ENCODE results near the gene MRPL55.
A peak's percentile ranks its signal among the peaks of the same experiment; 100 is the strongest.

Gene MRPL55

GRCh38 chr1:228109073-228109961, at the start of gene MRPL55:
MRPL55 (minus strand) TSS chr1:228109299; CDS start chr1:228108260, 1,039 bp downstream.
- DNase-seq = peak; percentile 70 to 99 (median 98)

GRCh38 chr1:228158151-228159007, 49.3 kb upstream of the MRPL55 start:
- DNase-seq = no peak

GRCh38 chr1:228157729-228158126, 48.6 kb upstream of the MRPL55 start:
- no peak for DNase-seq

GRCh38 chr1:228156941-228157728, 48.0 kb upstream of the MRPL55 start:
- DNase-seq = no peak

DNA sequence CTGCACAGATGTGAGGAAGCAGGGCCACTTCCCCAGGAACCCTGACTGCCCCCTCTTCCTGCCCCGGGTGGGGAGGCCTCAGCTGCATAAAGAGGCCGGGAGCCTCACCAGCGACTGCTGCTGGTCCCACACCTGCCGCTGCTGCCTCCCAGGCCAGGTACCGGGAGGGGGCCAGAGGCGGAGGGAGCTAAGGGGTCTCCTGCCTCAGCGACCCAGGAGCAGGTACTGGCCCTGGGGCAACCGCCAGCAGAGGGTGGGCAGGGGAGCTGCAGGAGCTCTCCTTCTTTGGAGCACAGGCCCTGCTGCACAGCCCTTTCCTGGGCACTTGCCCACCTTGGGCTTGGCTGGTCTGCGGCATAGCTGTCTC, 47.4 kb upstream of the MRPL55 start:
- DNase-seq = no peak

DNA sequence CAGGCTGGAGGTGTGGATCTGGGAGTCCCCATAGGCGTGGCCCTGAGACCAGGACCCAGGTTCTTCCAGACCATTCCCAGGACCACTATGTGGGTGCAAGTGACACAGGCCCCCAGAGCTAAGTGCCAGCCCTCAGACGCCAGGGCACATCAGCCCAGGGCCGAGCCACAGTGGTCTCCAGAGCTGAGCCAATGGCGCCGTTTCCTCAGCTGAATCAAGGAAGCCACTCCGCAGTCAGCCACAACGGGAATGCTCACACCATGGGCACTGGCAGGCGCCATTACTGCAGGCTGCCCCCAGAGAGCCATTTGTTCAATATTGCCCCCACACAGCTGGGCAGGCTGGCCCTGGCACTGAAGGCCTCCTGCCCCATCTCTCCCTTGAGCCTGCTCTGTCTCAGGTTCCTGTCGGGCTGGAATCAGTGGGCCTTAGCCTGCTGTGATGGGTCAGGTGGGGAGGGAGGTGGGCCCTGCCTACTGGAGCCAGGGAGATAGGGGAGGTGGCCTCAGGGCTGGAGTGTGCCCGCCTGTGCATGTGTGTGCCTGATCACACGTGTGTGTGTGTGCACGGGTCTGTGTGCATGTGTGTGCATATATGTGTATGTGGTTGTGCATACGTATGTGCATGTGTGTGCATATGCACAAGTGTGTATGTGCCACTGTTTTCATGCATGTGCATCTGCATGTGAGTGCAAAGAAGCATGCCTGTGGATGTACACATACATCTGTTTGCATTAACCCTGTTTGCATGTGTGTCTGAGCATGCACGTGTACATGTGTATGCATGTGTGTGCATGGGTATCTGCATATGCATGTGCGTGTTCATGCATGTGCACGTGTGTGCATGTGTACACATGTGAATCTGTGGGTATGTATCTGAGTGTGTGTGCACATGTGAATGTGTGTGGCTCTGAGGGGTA, 46.8 kb upstream of the MRPL55 start:
- DNase-seq = no peak

DNA sequence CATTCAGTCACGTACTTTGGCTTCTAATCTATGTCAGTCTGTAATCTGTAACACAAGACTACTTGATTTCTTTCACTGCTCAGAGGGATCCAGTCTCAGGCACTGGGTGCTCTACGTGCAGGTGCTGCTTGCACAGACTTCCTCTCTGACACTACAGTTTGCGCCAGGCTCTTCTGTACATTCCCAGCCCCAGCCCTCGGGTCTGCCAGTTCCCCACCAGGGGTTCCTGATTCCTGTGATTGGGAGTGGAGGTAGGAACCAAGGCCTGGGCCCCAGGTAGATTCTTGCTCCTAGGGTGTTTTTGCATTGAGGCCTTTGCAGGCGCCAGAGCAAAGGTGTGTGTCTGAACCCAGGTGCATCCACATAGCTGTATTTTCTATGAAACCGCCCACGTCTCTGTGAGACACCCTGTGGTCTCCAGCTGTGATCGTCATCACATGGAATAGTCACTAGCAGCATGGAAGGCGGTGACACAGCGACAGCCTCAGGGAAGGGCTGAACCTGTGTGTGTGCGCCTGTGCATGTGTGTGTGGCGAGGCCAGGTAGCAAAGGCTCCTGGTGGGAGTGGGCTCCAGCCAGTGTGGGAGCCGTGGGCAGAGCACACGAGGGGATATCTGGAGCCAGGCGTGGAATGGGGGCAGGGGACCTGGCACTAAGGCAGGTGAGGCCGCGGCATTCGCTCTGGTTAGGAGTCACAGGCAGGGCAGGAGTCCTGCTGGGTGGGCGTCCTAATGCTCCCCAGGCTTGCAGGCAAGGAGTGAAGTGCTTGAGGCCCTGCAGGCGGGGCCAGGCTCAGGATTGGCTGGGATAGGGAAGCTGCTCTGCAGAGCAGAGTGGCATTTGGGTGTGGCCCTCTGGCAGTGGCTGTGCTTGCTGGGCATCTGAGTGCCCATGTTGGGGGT, 45.8 kb upstream of the MRPL55 start:
- DNase-seq = no peak

DNA sequence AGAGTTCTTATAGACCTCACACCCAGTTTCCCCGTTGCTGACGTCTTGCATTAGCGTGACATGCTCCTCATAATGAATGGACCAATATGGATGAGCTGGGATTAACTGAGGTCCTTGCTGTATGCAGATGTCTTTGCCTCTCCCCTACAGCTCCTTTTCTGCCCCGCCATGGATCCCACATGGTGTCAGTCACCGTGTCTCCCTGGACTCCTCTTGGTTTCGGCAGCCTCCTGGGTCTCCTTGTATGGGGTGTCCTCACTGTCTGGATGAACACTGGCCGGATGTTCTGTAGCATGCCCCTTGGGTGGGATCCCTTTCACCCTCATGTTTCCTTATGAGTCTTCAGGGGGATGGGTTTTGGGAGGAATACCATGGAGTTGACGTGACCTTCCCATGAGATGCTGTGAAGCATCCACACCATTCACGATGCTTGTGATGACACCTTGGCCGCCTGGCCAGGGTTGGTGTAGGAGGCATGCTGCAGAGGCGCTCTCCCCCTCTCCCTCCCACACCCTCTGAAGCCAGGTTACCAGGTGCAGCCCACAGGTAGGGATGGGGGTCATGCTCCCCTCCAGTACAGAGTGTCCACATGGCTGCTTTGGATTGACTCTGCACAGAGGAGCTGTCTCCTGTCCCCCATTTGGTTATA, 45.0 kb upstream of the MRPL55 start:
- DNase-seq = no peak

DNA sequence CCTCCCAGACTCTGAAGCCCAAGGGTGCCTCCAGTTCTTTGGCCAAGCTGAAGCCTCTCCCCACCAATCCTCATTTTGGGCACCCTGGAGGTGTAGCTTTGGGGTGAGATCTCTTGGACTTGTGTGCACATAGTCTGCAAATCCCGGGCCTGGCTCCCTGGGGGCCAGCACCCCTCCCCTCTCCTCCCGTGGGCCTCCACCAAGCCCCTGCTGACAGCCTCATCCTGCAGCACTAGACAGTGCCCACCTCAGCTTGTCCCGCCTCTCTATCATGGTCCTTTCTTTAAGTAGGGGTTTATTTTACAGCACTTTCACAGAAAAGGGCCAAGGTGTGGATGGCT, 43.8 kb upstream of the MRPL55 start:
- DNase-seq = no peak

DNA sequence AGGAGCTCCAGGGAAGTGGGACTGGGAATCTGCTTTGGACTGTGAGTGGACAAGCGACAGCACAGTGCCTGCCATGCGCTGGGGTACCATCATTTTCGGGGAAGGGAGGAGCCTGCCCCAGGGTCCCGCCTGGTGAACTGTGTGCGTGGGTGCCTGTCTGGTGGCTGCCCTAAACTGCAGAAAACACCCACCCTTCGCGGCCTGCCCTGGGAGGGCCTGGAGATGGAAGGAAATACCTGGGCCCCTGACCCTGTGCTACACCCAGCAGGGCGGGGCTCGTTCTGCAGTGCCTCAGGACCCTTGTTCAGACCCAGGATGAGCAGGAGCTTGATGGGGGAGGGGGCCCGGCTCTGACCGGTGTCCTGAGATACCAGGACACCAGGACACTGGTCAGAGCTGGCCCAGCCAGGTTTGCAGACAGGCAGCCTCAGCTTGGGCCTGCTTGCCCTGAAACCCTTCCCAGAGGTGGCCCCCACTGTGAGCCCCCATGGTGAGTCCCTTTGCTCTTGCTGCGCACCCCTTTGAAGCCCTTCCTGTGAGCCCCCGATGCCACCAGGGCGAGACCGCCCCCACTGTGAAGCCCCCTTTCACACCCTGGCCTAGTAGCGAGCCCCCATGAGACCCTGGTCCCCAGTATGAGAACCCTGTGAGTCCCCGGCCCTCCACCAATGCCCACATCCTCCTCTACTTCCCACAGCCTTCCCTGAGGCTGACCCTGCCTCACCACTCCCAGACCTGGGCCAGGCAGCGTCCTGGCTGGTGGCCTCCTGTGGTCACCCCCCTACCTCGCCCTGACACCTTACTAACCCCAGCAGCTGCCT, 43.2 kb upstream of the MRPL55 start:
- no peak for DNase-seq

GRCh38 chr1:228151180-228151925, 42.3 kb upstream of the MRPL55 start:
- DNase-seq = peak in 1 of 14 donors; percentile 43

DNA sequence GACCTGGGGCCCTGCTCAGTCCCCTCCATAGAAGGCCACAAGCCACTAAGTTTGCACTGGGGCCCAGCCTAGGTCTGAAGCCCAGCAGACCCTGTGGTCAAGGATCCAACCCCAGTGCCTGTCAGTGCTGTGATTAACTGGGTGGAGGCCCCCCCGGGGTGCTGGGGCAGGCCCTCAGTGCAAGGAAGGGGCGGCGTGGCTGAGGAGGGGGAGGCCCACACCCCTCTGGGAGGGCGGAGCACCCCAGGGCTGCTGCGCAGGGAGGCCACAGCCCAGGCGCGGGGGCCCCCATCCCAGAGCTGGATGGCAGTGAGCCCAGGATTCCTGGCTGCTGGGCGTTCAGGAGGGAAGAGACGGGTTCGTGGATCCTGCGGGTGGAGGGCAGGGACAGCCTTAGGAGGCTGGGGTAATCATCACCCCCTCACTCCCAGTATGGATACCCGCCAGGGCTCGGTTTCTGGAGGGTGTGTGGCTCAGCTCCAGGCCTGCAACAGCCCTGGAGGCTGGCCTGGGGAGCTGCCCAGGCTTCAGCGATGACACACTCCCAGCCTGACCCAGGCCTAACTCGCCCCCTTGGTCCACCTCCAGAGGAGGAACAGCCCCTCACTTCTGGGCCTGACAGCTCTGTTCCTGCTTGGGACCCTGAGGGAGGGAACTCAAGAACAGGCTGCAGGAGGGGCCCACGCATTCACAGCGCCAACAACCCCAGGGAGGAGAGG, 41.5 kb upstream of the MRPL55 start:
- DNase-seq = peak in 11 of 14 donors; percentile 27 to 74 (median 58)

GRCh38 chr1:228150120-228150460, 41.0 kb upstream of the MRPL55 start:
- DNase-seq = peak in 1 of 14 donors; percentile 67

- DNase-seq = peak in 11 of 14 donors; percentile 19 to 77 (median 63)
These were observed 40.5 kb upstream of the MRPL55 start, which contains the start of gene GJC2 for GRCh38 chr1:228149406-228150119. GJC2 (plus strand) TSS chr1:228149930; CDS start chr1:228157759, 7,829 bp downstream.

DNA sequence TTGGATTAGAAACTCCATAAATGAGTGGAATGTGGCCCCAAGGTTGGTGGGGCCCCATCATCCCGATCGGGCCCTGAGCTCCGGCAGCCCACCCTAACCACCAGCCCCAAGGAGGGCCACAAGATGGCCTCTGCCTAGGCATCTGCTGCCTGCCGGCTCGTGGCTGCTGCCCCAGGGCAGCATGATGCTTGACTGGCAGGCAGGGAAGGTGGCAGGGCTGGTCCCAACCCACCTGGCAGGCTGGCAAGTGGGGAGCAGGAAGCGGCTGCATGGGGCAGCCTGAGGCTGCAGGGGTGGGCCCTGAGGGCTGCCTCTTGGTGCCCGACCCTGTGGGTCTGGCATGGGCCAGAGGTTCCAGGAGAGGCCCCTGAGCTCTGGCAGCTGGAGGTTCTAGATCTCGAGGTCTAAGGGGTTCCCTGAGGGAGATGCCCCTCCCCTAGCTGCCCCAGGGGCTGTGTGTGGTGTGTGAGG, 39.9 kb upstream of the MRPL55 start:
- DNase-seq = no peak

DNA sequence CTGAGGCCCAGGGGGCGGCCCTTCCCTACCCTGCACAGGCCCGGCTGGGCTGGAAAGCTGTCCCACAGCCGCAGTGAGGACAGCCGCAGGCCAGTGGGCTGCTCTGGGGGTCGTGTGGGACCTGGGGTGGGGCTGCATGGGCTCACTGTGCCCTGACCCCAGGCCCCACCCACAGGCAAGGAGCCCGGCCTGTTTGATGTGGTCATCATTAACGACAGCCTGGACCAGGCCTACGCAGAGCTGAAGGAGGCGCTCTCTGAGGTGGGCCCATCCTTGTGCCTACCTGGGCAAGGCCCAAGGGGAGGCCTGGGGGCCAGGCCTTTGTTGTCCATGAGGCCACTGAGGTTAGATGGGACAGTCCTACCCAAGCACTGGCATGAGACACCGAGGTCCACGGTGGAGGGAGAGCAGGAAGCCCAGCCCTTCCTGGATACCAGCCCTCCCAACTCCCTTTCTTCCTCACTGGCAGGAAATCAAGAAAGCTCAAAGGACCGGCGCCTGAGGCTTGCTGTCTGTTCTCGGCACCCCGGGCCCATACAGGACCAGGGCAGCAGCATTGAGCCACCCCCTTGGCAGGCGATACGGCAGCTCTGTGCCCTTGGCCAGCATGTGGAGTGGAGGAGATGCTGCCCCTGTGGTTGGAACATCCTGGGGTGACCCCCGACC, 39.2 kb upstream of the MRPL55 start:
- no peak for DNase-seq
